RWPE2 (cell line): ENCODE data around the gene CLEC16A.

Source experiments
- ATAC-seq: fragments of 200-7000 bp; cut with Tn5 transposase; 3 replicates; pipeline ENCODE4 v1.9.1; 2021; ENCODE audit warnings: low read depth
- DNase-seq: peaks from one replicate; pipeline ENCODE4 v3.0.0-alpha.2; 2020; ENCODE audit warnings: low spot score
- H3K27ac ChIP-seq: fragments of 450-650 bp; 2 replicates; pipeline ENCODE4 v1.5.1; 2017; ENCODE audit warnings: mild to moderate bottlenecking; ENCODE audit not compliant: poor library complexity, severe bottlenecking
- H3K27me3 ChIP-seq: fragments of 250-450 bp; sonication (Bioruptor Pico); 2 replicates; pipeline ENCODE4 v1.5.1; 2021; ENCODE audit warnings: mild to moderate bottlenecking, moderate library complexity; ENCODE audit not compliant: insufficient read depth, poor library complexity, severe bottlenecking
- H3K36me3 ChIP-seq: fragments of 250-450 bp; sonication (Bioruptor Pico); 2 replicates; pipeline ENCODE4 v1.5.1; 2020; ENCODE audit warnings: low read depth, mild to moderate bottlenecking, moderate library complexity
- H3K4me1 ChIP-seq: fragments of 250-450 bp; sonication (Bioruptor Pico); 2 replicates; pipeline ENCODE4 v1.5.1; 2021; ENCODE audit warnings: mild to moderate bottlenecking, moderate library complexity; ENCODE audit not compliant: insufficient read depth, poor library complexity, severe bottlenecking
- H3K4me3 ChIP-seq: fragments of 250-450 bp; sonication (Bioruptor Pico); 2 replicates; pipeline ENCODE4 v1.5.1; 2021; ENCODE audit warnings: mild to moderate bottlenecking, moderate library complexity; ENCODE audit not compliant: severe bottlenecking
- H3K9me3 ChIP-seq: fragments of 250-450 bp; sonication (Bioruptor Pico); 2 replicates; pipeline ENCODE4 v1.5.1; 2021; ENCODE audit warnings: mild to moderate bottlenecking, moderate library complexity; ENCODE audit not compliant: severe bottlenecking
- TF ChIP-seq, protein P1 (sequence below): fragments of 450-650 bp; IDR thresholded peaks from one replicate; pipeline ENCODE4 v1.5.1; 2017; ENCODE audit warnings: mild to moderate bottlenecking, moderate library complexity; ENCODE audit not compliant: poor library complexity, severe bottlenecking

CLEC16A gene

GRCh38 chr16:10997485-10997884 is 53.1 kb downstream of the CLEC16A start:
- H3K4me3 ChIP-seq = no peak overlapping the region
- H3K27ac ChIP-seq = no peak overlapping the region
- no peaks in the 10 kb centered on the region for H3K9me3 ChIP-seq
- no peaks in the 10 kb centered on the region; the same call in 1 of the 2 replicates for H3K36me3 ChIP-seq
- peaks cover 17% of the 10 kb centered on the region for H3K4me1 ChIP-seq
- no peaks in the 10 kb centered on the region for H3K27me3 ChIP-seq
- TF ChIP-seq, protein P1, sequence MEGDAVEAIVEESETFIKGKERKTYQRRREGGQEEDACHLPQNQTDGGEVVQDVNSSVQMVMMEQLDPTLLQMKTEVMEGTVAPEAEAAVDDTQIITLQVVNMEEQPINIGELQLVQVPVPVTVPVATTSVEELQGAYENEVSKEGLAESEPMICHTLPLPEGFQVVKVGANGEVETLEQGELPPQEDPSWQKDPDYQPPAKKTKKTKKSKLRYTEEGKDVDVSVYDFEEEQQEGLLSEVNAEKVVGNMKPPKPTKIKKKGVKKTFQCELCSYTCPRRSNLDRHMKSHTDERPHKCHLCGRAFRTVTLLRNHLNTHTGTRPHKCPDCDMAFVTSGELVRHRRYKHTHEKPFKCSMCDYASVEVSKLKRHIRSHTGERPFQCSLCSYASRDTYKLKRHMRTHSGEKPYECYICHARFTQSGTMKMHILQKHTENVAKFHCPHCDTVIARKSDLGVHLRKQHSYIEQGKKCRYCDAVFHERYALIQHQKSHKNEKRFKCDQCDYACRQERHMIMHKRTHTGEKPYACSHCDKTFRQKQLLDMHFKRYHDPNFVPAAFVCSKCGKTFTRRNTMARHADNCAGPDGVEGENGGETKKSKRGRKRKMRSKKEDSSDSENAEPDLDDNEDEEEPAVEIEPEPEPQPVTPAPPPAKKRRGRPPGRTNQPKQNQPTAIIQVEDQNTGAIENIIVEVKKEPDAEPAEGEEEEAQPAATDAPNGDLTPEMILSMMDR = no peak
- ATAC-seq (no peak), DNase-seq (no peak)

DNA sequence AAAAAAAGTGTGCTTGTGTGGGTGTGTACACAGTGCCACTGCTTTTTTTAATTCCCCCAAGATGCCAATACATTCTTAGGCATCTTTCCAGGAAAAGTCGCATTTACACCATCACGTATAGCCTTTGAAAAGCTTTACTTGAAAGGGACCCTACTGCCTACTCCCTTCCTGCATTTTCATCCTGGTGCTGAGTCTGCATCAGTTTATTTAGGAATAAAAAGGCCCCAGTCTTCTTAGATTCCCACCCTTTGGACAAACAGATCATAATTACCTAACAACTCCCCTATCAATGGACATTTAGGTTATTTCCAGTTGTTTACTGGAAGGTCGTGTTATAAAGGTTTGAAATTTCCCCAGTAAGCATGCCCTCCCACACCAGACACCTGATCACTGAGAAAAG is 54.9 kb downstream of the CLEC16A start:
- DNase-seq (no peak), ATAC-seq (no peak)
- H3K36me3 ChIP-seq = no peaks in the 10 kb centered on the region; the same call in 1 of the 2 replicates
- no peaks in the 10 kb centered on the region for H3K9me3 ChIP-seq
- no peak overlapping the region for H3K4me3 ChIP-seq
- no peaks in the 10 kb centered on the region for H3K27me3 ChIP-seq
- peaks cover 6% of the 10 kb centered on the region for H3K4me1 ChIP-seq
- no peak overlapping the region for H3K27ac ChIP-seq
- TF ChIP-seq, protein P1 = no peak

GRCh38 chr16:11001611-11002010 is 57.2 kb downstream of the CLEC16A start:
- Histone ChIP-seq H3K9me3 (no peaks in the 10 kb centered on the region), H3K27me3 (no peaks in the 10 kb centered on the region), H3K36me3 (no peaks in the 10 kb centered on the region; the same call in 1 of the 2 replicates), H3K4me1 (peaks cover 12% of the 10 kb centered on the region), H3K4me3 (no peak overlapping the region), H3K27ac (no peak overlapping the region)
- DNase-seq = no peak
- TF ChIP-seq, protein P1 = no peak
- no peak for ATAC-seq

- no peak for DNase-seq
- ATAC-seq = no peak
- H3K4me1 ChIP-seq = peaks cover 12% of the 10 kb centered on the region
- TF ChIP-seq, protein P1 = no peak
- H3K27me3 ChIP-seq = no peaks in the 10 kb centered on the region
- no peaks in the 10 kb centered on the region for H3K9me3 ChIP-seq
- H3K36me3 ChIP-seq = no peaks in the 10 kb centered on the region; the same call in 1 of the 2 replicates
- no peak overlapping the region for H3K27ac ChIP-seq
- no peak overlapping the region for H3K4me3 ChIP-seq
Observed at GRCh38 chr16:11003141-11003540, 58.8 kb downstream of the CLEC16A start.

- TF ChIP-seq, protein P1 = no peak
- H3K27me3 ChIP-seq = no peaks in the 10 kb centered on the region
- no peak overlapping the region for H3K4me3 ChIP-seq
- no peaks in the 10 kb centered on the region for H3K9me3 ChIP-seq
- H3K36me3 ChIP-seq = no peaks in the 10 kb centered on the region; the same call in 1 of the 2 replicates
- H3K4me1 ChIP-seq = peaks cover 17% of the 10 kb centered on the region
- DNase-seq = no peak
- no peak for ATAC-seq
- H3K27ac ChIP-seq = peak overlapping the region; percentile 57
Observed at GRCh38 chr16:11004351-11004750, 60.0 kb downstream of the CLEC16A start.
